Right hindlimb (tissue), 1 donor: ENCODE results near the gene FGF8.
A peak's percentile ranks its signal among the peaks of the same experiment; 100 is the strongest.

Experiments used
- DNase-seq: peaks from one replicate; pipeline ENCODE4 v3.0.0-alpha.2; 2018

Gene FGF8

DNA sequence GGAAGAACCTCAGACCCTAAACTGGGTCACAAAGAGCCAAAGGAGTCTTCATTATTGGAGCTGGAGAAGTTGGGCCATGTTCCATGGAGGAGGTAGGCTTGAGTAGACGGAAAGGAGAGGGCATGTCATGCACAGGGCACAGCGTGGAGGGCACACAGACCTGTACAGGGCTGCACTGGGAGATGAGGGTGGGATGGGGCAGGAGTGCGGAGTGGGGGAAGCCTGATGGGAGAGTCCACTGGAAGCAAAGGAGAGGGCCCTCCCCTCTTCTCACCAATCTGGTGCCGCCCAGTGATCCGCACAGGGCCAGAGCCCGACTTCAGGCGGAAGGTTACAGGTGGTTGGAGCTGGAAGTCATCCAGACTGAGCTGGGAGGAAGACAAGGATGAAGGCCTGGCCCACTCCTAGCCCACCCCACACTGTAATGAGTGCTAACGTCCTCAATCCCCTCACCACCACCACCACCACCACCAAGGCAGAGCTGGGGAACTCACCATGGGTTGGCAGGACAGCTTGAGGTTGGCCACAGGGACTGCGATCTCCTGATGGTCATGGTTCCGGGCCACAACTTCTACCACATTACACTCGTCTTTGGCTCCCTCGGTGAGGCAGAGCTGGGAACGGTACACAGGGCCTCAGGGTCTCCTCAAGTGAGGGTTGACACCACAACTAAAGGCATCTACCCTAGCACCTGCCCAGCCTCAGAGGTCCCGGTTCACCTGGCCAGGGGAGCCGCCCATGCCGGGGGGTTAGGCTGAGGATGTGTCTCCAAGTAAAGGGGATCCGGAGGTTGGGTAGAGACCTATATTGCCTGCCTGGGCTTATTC is 6.3 kb upstream of the FGF8 start:
- no peak for DNase-seq

DNA sequence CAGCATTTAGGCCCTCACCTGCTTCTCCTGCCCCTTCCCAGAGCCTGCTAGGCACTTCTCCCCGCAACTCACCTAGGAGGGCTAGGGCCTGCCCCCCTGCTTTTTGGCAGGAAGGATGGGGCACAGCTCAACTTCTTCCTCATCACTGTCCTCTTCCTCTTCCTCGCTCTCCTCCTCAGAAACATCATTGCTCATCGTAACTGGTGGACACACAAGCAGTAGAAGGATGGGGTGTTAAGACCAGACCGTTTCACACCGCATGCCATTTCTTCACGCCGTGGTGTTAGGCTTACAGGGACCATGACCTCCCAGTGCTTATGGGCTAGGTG is 5.7 kb upstream of the FGF8 start:
- no peak for DNase-seq

- DNase-seq, result no peak
Observed at GRCh38 chr10:101780818-101781654, 5.1 kb upstream of the FGF8 start.

- no peak for DNase-seq
Observed at GRCh38 chr10:101780187-101780817, 4.4 kb upstream of the FGF8 start.

- DNase-seq, result peak; percentile 77
Observed at GRCh38 chr10:101779544-101780186, 3.8 kb upstream of the FGF8 start.

DNA sequence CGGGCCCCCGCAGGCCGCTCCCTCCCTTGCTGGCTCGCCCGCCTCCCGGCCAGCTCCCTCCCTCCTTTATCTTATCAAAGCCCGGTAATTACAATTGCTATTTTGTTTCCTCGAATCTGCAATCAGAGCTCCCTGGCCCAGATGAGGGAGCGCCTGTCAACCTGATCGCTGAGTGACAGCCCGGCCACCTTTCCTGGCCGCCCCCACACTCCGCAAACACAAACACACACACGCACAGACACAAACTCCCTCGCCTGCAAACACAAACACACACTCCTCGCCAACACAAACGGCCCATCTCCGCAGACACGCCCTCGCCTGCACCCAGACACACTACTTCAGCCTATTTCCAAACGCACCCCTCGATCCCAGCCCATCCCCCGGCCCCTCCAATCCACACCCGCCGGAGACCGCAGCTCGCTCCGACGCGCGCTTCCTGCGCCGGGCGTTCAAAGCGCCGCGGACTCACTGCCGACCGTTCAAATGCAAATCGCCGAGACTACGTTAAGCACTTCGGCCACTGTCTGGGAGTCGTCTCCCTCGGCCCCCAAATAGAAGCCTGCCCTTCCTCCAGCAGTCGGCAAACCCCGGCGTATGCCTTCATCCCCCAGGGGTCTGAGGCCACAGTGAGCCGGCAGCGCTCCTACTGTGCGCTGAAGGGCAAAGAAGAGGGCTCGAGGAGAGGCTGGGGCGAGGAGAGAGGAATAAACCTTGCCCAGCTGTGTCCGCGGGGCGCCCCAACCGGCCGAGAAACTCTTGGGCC is 3.0 kb upstream of the FGF8 start:
- no peak for DNase-seq

DNA sequence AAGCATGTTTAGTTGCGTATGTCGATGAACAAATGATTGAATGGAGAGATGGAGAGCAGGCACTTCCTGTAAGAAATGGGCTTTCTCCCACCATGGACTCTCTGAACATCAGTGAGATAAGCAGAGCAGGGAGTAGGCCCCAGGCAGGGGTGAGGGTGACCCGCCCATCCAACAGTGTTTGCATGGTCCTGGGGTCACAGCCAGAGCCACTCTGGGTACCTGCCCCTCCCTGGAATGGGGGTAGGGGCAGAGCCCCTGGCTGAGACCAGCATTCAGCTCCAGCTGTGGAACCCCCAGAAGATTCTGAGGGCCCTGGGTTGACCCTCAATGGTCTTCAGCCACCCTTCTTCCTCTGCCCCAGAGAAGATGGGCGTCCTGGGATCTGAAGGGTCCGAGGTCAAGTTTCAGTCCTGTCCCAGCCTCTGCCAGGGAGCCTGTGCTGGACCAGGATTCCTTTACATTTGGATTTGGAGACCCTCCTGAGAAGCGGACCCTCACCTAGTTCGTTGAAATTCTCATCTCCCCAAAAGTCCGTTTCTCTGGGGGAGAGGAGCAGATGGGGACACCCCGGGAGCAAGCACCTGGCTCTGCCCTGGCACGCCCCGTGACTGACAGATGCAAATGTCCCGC is 2.4 kb upstream of the FGF8 start:
- DNase-seq, result no peak

- no peak for DNase-seq
Observed at GRCh38 chr10:101777619-101778145, 1.8 kb upstream of the FGF8 start.

- DNase-seq, result no peak
Observed at GRCh38 chr10:101776161-101776817, 375 bp upstream of the FGF8 start.

DNA sequence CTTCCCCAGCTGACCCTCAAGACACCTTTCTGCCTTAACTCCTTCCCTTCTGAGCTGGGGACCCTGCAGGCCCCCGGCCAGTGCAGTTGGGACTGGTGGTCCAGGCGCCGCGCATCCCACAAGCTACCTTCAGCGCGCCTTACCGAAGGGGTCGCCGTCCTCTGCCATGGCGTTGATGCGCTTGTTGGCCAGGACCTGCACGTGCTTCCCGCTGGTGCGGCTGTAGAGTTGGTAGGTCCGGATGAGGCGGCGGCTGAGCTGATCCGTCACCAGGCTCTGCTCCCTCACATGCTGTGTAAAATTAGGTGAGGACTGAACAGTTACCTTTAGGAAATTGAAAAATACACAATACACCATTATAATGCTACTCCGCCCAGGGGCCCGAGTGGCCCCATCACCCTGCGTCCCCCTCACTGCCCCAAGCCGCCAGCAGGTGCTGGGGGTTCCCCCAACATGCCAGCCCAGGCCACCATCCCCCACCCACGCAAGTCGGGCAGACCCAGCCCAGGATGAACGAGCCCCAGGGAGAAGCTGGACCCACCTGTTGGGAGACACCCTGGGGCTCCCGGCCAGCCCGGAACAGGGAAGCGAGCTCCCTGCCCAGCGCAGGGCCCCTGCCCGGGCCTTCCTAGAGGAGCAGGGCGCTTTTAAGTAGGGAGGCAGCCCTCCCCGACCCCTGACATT is 1.2 kb downstream of the FGF8 start:
- DNase-seq, result no peak

DNA sequence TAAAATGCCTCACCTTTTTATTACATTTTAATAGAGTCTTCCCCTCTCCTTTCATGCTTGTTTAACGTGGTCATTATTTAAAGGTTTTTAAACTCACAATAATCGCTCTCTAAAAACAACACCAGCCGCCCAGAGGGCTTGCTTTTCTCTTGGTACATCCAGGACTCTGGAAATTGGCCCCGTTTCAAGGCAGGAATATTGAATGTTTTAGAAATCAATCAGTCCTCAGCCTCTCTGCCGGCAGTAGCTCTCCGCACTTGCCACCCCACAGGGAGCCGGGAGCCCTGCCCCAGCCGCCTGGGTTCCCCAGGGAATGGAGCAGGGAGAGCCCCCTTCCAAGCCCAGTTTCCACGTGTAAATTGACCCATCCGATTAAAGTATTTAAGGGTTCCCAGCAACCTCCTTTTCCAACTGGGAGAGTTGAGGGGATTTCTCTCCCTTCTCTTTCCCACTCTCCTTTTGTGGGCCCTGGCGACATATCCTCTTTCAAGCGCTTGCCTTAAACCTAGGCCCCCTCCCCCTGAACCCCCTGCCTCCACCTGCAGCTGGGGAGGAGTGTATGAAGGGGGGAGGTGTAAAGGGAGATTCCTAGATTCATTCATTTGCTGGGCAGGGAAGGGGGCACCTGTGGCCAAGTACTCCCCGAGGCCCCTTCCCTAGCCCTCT is 1.9 kb downstream of the FGF8 start:
- no peak for DNase-seq

DNA sequence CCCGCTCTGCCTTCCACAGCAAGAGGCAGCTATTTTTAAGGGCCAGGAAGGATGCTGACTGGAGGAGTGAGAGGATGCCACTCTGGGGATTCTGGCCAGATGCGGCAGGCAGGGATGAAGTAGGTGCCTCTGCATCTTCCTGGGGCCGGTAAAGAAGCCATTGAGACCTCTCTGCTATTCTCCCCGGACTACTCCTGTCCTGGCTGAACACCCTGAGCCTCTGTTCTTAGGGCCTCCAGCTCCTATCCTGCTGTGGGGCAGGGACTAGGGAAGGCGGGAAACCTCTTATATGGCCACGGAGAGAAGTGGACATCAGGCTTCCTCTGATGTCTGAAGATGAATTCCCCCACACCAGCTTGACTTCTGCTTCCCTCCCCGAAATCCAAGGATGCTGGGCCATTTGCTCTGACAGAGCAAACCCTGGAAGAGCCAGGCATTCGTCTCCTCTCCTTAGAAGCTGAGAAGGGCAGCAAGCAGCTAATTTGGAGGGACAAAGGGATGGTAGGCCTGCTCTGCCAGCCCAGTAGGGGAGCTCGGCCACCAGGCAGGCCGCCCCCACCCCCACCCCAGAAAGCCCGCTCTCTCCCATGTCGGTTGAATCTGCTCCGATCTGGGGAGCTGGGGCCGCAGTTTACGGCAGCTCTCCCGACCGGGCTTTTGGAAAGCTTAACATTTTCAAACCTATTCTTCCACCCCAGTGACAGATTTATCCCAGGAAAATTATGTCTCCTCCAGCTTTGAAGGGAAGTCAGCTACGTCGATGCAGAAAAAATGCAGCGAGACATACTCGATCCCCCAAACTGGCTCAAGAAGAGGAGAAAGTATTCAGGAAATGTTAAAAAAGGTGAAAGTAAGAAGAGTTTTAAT is 2.8 kb downstream of the FGF8 start:
- DNase-seq, result no peak

DNA sequence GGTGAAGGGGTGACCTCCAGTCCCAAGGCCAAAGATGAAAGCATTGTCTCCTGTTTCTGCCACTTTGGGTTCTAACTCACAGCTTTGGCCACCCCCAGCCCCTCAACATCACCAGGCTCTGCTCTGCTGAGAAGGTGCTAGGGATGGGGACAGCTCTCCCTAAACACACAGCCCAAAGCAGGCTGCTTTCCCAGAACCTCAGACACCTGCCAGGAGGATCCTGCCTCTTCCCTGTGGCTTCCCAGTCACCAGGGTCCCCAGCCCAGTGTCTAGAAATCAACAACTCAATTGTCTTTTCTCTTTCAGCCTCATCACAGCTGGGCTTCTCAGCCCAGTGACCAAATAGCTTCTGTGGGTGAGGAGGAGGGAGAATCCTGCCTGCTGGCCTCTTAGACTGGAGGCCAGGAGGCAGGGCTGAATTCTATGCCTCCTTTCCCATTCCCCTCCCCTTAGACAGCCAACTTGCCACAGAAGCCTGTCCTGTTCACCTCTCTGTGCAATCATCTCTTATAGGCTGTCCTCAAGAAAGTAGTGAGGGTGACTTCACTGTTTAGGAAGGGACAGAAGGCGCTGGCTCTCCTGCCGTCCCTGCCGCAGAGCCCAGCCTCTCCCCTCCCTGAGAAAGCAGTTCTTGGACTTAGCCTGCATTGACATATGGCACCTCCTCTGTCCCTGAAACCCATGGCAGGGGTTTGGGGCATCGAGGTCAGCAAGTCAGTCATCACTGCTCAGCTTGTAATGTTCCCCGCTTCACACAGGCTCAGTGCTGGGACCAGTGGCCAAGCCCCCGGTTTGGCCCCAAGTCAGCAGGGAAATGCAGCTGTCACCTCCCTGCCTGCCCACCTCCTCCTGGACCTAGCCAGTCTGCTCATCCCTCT is 3.7 kb downstream of the FGF8 start:
- DNase-seq, result no peak

DNA sequence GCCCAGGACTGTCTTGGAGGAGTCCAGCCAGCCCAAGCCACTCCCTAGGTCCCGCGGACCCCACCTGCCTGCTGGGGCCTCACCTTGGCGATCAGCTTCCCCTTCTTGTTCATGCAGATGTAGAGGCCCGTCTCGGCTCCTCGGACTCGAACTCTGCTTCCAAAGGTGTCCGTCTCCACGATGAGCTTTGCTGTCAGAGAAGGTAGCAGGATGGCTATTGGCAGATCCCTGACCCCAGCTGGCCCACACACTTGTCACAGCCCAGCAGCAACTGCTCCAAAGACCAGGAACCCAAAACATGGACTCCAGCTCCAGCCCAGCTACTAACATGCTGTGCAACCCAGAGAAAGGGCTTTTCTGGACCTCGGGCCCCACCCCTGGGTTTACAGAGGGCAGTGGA is 4.5 kb downstream of the FGF8 start:
- DNase-seq, result no peak

GRCh38 chr10:101770331-101771215 is 5.3 kb downstream of the FGF8 start:
- no peak for DNase-seq

DNA sequence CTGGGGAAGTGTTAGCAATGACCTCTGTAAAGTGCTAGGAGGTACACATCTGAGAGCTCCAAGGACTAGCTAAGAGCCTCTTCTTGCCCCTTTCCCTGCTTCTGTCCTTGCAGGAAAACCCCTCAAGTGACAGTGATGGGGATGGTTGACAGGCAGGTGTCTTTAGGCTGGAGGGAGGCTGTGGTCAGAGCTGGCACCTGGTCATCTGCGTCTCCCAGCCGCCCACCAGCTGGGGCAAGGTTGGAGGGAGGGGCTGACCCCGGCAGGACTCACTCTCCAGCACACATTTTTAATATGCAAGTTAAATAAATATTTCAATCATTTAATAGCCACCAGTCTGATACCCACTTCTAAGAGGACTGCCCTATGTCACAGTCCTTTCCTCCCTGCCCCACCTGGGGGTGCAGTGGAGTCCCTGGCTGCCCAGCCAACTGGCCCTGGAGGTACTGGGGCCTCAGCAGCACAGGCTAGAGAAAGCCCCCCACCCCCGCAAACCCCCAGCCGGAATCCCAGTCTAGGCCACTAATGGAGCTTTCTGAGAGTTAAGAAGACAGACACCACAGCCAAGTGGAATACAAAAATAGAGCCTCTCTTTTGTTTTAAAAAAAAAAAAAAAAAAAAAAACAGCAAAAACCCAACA is 6.3 kb downstream of the FGF8 start:
- no peak for DNase-seq
